GM12878 (cell line): ENCODE results near the gene VIPR2. TPM values are rescaled to one million over a fixed set of nuclear protein-coding genes. Genes with fewer than 3 reads are reported as not detected.

Experiments
- ATAC-seq: fragments of 200-7000 bp; cut with Tn5 transposase; 3 replicates; pipeline ENCODE4 v1.9.1; 2020; ENCODE audit warnings: mild to moderate bottlenecking, moderate library complexity
- BruUV-seq: library from RNA; stranded (reverse); fragments of 400-500 nt; replicated peaks from 2 replicates; lab custom pipeline; 2021; lab: Mats Ljungman, UMichigan
- CTCF ChIA-PET: fragments of 300-600 bp; sonication (Branson Sonifier 250); formaldehyde crosslinking; extraction: SDS; loops from one replicate; lab custom pipeline; 2021; ENCODE audit warnings: inconsistent platforms; lab: Yijun Ruan, JAX
- POLR2A ChIA-PET: fragments of 350-600 bp; formaldehyde crosslinking; extraction: SDS; loops from one replicate; lab custom pipeline; 2021; ENCODE audit warnings: inconsistent platforms; lab: Charles Lee
- RAD21 ChIA-PET: fragments of 300-600 bp; sonication (Branson Sonifier 250); formaldehyde crosslinking; loops from one replicate; lab custom pipeline; 2023; ENCODE audit warnings: antibody characterized with exemption; ENCODE audit not compliant: unreplicated experiment; lab: Charles Lee
- SMC1A ChIA-PET: fragments of 300-600 bp; sonication (Branson Sonifier 250); formaldehyde crosslinking; loops from one replicate; lab custom pipeline; 2023; ENCODE audit not compliant: unreplicated experiment, uncharacterized antibody; lab: Charles Lee
- DNase-seq: peaks from one replicate; pipeline ENCODE4 v3.0.0-alpha.2; 2011; ENCODE audit warnings: low read depth, low spot score
- FAIRE-seq: peaks from 3 replicates; lab custom pipeline; 2011; peaks lifted over from hg19 to GRCh38; lab: Jason Lieb, UNC
- H2AFZ ChIP-seq: 2 replicates; pipeline ENCODE4 v1.6.0; 2011; ENCODE audit warnings: low read depth, low read length, control low read depth; ENCODE audit not compliant: control insufficient read depth
- H3K27ac ChIP-seq: 2 replicates; pipeline ENCODE4 v1.5.1; 2011; ENCODE audit warnings: control low read depth; ENCODE audit not compliant: control insufficient read depth, insufficient read depth
- H3K27me3 ChIP-seq, 2 experiments: replicated peaks in 1 of 2; 2 replicates each; pipeline versions ENCODE4 v1.6.0 to v1.6.1; 2011; ENCODE audit warnings: low read length in 1 of 2; ENCODE audit not compliant: control insufficient read depth in 2 of 2, insufficient read depth in 2 of 2
- H3K36me3 ChIP-seq, 2 experiments: 2 replicates each; pipeline ENCODE4 v1.5.1; 2011; ENCODE audit warnings: low read length in 1 of 2; ENCODE audit not compliant: control insufficient read depth in 2 of 2, insufficient read depth in 2 of 2
- H3K4me1 ChIP-seq: 2 replicates; pipeline ENCODE4 v1.6.1; 2011; ENCODE audit warnings: mild to moderate bottlenecking, low read length, moderate library complexity, mixed read lengths; ENCODE audit not compliant: control insufficient read depth, insufficient read depth
- H3K4me2 ChIP-seq: 2 replicates; pipeline ENCODE4 v1.6.0; 2011; ENCODE audit warnings: control low read depth; ENCODE audit not compliant: control insufficient read depth, insufficient read depth
- H3K4me3 ChIP-seq: fragments of 200-600 bp; sonication (generic); 2 replicates; pipeline ENCODE4 v1.5.1; 2016
- H3K79me2 ChIP-seq: 2 replicates; pipeline ENCODE4 v1.6.0; 2011; ENCODE audit warnings: low read length; ENCODE audit not compliant: control insufficient read depth, insufficient read depth
- H3K9ac ChIP-seq: 2 replicates; pipeline ENCODE4 v1.8.0; 2011; ENCODE audit warnings: low read length, control low read depth, mixed read lengths; ENCODE audit not compliant: control insufficient read depth, insufficient read depth
- H3K9me3 ChIP-seq: replicated peaks from 3 replicates; pipeline ENCODE4 v1.5.1; 2011; ENCODE audit warnings: mild to moderate bottlenecking, low read length; ENCODE audit not compliant: control insufficient read depth, insufficient read depth
- H4K20me1 ChIP-seq: 2 replicates; pipeline ENCODE4 v1.6.0; 2011; ENCODE audit not compliant: control insufficient read depth, insufficient read depth
- EGR1 ChIP-seq, 2 experiments: IDR thresholded peaks; 1 replicate in 1 of 2; 2 replicates in 1 of 2; pipeline ENCODE4 v1.6.1; 2011 to 2012; ENCODE audit warnings: low read depth in 2 of 2, low read length in 2 of 2, borderline replicate concordance in 1 of 2, mild to moderate bottlenecking in 1 of 2, moderate library complexity in 1 of 2
- FOXM1 ChIP-seq: IDR thresholded peaks from 2 replicates; pipeline ENCODE4 v1.6.1; 2012; ENCODE audit warnings: low read depth, mild to moderate bottlenecking, inconsistent platforms, low read length, moderate library complexity
- HDAC6 ChIP-seq: fragments of 200-600 bp; sonication (generic); IDR thresholded peaks from one replicate; pipeline ENCODE4 v1.8.0; 2017; ENCODE audit warnings: antibody characterized with exemption; ENCODE audit not compliant: unreplicated experiment
- KDM1A ChIP-seq: fragments of 200-600 bp; sonication (generic); IDR thresholded peaks from 2 replicates; pipeline ENCODE4 v1.6.1; 2016; ENCODE audit warnings: borderline replicate concordance
- MXI1 ChIP-seq: fragments of 150-350 bp; IDR thresholded peaks from 2 replicates; pipeline ENCODE4 v1.6.1; 2011; ENCODE audit warnings: low read depth, mild to moderate bottlenecking, inconsistent platforms, low read length, improper control_type of control experiment
- RB1 ChIP-seq: fragments of 450-650 bp; formaldehyde crosslinking; IDR thresholded peaks from 2 replicates; pipeline ENCODE4 v1.6.1; 2017; ENCODE audit warnings: mild to moderate bottlenecking, borderline replicate concordance
- SIX5 ChIP-seq: IDR thresholded peaks from 2 replicates; pipeline ENCODE4 v1.6.1; 2011; ENCODE audit warnings: mild to moderate bottlenecking, low read depth, low read length, moderate library complexity; ENCODE audit not compliant: severe bottlenecking
- SP1 ChIP-seq: IDR thresholded peaks from one replicate; pipeline ENCODE4 v1.6.1; 2011; ENCODE audit warnings: low read depth, low read length
- WRNIP1 ChIP-seq: IDR thresholded peaks from 2 replicates; pipeline ENCODE4 v1.6.1; 2011; ENCODE audit warnings: low read depth, low read length, improper control_type of control experiment, borderline replicate concordance
- YBX1 ChIP-seq: fragments of 450-650 bp; IDR thresholded peaks from 2 replicates; pipeline ENCODE4 v1.6.1; 2016; ENCODE audit warnings: antibody characterized with exemption
- WGBS: methylation state at CpG from one replicate; pipeline ENCODE4 v1.1.6; 2016; ENCODE audit warnings: low lambda C conversion rate; ENCODE audit not compliant: insufficient replicate concordance, insufficient coverage; ENCODE audit errors: missing lambda C conversion rate; 5-methylcytosine and 5-hydroxymethylcytosine counted together
- in situ Hi-C: fragments of 300-500 bp; cut with MboI; formaldehyde crosslinking; loops from 9 replicates; pipeline ENCODE4 v1.14.3; 2018; ENCODE audit warnings: mixed read lengths
- intact Hi-C: fragments of 100-400 bp; cut with micrococcal nuclease; formaldehyde crosslinking; loops from one replicate; pipeline ENCODE4 v1.14.2; 2022; ENCODE audit not compliant: unreplicated experiment
- polyA plus RNA-seq, 11 experiments: library from polyadenylated mRNA; depleted of rRNA in 4 of 11; unstranded in 6 of 11; stranded (reverse) in 5 of 11; fragments of >200 nt; fragmentation: Nextera tagmentation in 4 of 11; fragmentation: Illumina TruSeq in 1 of 11; extraction: Ambion mirVana in 4 of 11; extraction: Trizol in 1 of 11; gene quantifications; 1 replicate in 1 of 11; 2 replicates in 10 of 11; pipeline versions ENCODE4 v1.2.1 to v1.2.3, GENCODE V29; 2011 to 2016; ENCODE audit warnings: inconsistent platforms in 2 of 11, missing spikeins in 2 of 11, low read depth in 1 of 11
- total RNA-seq, 4 experiments: library from RNA; depleted of rRNA in 3 of 4; stranded (reverse); fragments of >200 nt in 3 of 4; fragmentation: Illumina TruSeq in 1 of 4; extraction: Trizol in 1 of 4; gene quantifications; 2 replicates each; pipeline versions ENCODE4 v1.2.1 to v1.2.3, GENCODE V29; 2013 to 2021

The VIPR2 gene
- total and polyA plus RNA-seq, 10 of the 15 experiments (the other 5 are each of a cell fraction or from before 2014, with no cell fraction given) = not detected

GRCh38 chr7:159013825-159014289 is 130.8 kb downstream of the VIPR2 start:
- RAD21 ChIA-PET = no interaction called here
- WGBS = 22% methylated on average over 8 of the region's 9 CpGs
- H3K9ac ChIP-seq = no peak overlapping the region
- POLR2A ChIA-PET = no interaction called here
- SMC1A ChIA-PET = no interaction called here
- H4K20me1 ChIP-seq = no peaks in the 10 kb centered on the region
- ATAC-seq (no peak), DNase-seq (no peak), FAIRE-seq (no peak)
- H3K36me3 ChIP-seq = no peaks in the 10 kb centered on the region
- H3K27ac ChIP-seq = no peak overlapping the region
- no peaks in the 10 kb centered on the region for H3K4me1 ChIP-seq
- H3K4me2 ChIP-seq = no peak overlapping the region
- H2AFZ ChIP-seq = no peak overlapping the region
- H3K9me3 ChIP-seq = no peaks in the 10 kb centered on the region; the same call in 2 of the 3 replicates
- intact Hi-C loops (no loop called here), in situ Hi-C loops (no loop called here)
- BruUV-seq = no TSS peak
- no peaks in the 10 kb centered on the region for H3K27me3 ChIP-seq
- H3K4me3 ChIP-seq = no peak overlapping the region
- CTCF ChIA-PET = no interaction called here
- H3K79me2 ChIP-seq = no peaks in the 10 kb centered on the region
- no peak for TF ChIP-seq SP1
- no peak for TF ChIP-seq MXI1
- TF ChIP-seq KDM1A = no peak
- no peak for TF ChIP-seq RB1
- TF ChIP-seq YBX1 = no peak
- TF ChIP-seq WRNIP1 = no peak
- no peak for TF ChIP-seq SIX5
- no peak for TF ChIP-seq HDAC6
- TF ChIP-seq FOXM1 = no peak
- no peak for TF ChIP-seq EGR1 (IDR thresholded peaks at IDR 0.05; ENCODE audit: borderline replicate concordance in 1 of 2, low read depth in 2 of 2, low read length in 2 of 2)
